K562 (cell line): ENCODE measurements around the gene GFI1B. TPM values are rescaled to one million over a fixed set of nuclear protein-coding genes. Genes with fewer than 3 reads are reported as not detected.

Experiments used
- AFF4 ChIP-seq: sonication (generic); formaldehyde crosslinking; IDR thresholded peaks from 2 replicates; pipeline ENCODE4 v1.8.0; 2023; ENCODE audit warnings: mild to moderate bottlenecking, missing genetic modification reagents
- CCAR2 ChIP-seq: fragments of 200-400 bp; formaldehyde crosslinking; IDR thresholded peaks from 2 replicates; pipeline ENCODE4 v1.6.1; 2017; ENCODE audit warnings: mild to moderate bottlenecking, low read depth, low read length
- CTCF ChIP-seq, 3 experiments: IDR thresholded peaks in 2 of 3; conservative IDR thresholded peaks in 1 of 3; 2 replicates each; pipeline ENCODE4 v1.5.1; 2011 to 2012; ENCODE audit warnings: low read length in 3 of 3, mild to moderate bottlenecking in 3 of 3, control low read depth in 2 of 3, improper control_type of control experiment in 1 of 3, inconsistent platforms in 1 of 3, low read depth in 1 of 3, mixed read lengths in 1 of 3, moderate library complexity in 1 of 3; ENCODE audit not compliant: insufficient read depth in 2 of 3
- ELK3 ChIP-seq: fragments of 450-650 bp; formaldehyde crosslinking; IDR thresholded peaks from 2 replicates; pipeline ENCODE4 v1.4.0; 2020; ENCODE audit warnings: mild to moderate bottlenecking
- EP400 ChIP-seq: fragments of 450-650 bp; IDR thresholded peaks from 2 replicates; pipeline ENCODE4 v1.6.1; 2017; ENCODE audit warnings: antibody characterized with exemption, mild to moderate bottlenecking, moderate library complexity
- EWSR1 ChIP-seq: fragments of 450-650 bp; IDR thresholded peaks from 2 replicates; pipeline ENCODE4 v1.6.1; 2018; ENCODE audit warnings: borderline replicate concordance, mild to moderate bottlenecking, low read depth, moderate library complexity; ENCODE audit not compliant: partially characterized antibody
- FOXA1 ChIP-seq: fragments of 450-650 bp; IDR thresholded peaks from 2 replicates; pipeline ENCODE4 v1.6.1; 2016; ENCODE audit warnings: mild to moderate bottlenecking, borderline replicate concordance
- HES1 ChIP-seq: fragments of 450-650 bp; IDR thresholded peaks from 2 replicates; pipeline ENCODE4 v1.6.1; 2016; ENCODE audit warnings: low read depth, mild to moderate bottlenecking, moderate library complexity
- KLF1 ChIP-seq: fragments of 450-650 bp; IDR thresholded peaks from 2 replicates; pipeline ENCODE4 v1.6.1; 2016; ENCODE audit warnings: missing genetic modification characterization, missing compliant biosample characterization
- MECOM ChIP-seq: fragments of 250-450 bp; sonication (Bioruptor Pico); IDR thresholded peaks from 2 replicates; pipeline ENCODE4 v1.8.0; 2022; ENCODE audit warnings: inconsistent platforms
- PCBP2 ChIP-seq: fragments of 200-400 bp; formaldehyde crosslinking; IDR thresholded peaks from 2 replicates; pipeline ENCODE4 v1.6.1; 2018; ENCODE audit warnings: low read length, low read depth, mild to moderate bottlenecking, moderate library complexity; ENCODE audit not compliant: poor library complexity, severe bottlenecking
- PTRF ChIP-seq: fragments of 450-650 bp; IDR thresholded peaks from 2 replicates; pipeline ENCODE4 v1.6.1; 2016; ENCODE audit warnings: mild to moderate bottlenecking, missing genetic modification characterization, missing compliant biosample characterization
- RBBP5 ChIP-seq: fragments of 200-600 bp; sonication (generic); IDR thresholded peaks from 2 replicates; pipeline ENCODE4 v1.6.1; 2012; ENCODE audit warnings: borderline replicate concordance, mild to moderate bottlenecking, low read length, control low read depth, inconsistent platforms; ENCODE audit not compliant: insufficient read depth, poor library complexity, severe bottlenecking
- SNAPC5 ChIP-seq: fragments of 250-450 bp; sonication (Bioruptor Pico); IDR thresholded peaks from 2 replicates; pipeline ENCODE4 v1.8.0; 2021; ENCODE audit warnings: moderate library complexity, mild to moderate bottlenecking, inconsistent platforms
- ZHX1 ChIP-seq: fragments of 150-350 bp; conservative IDR thresholded peaks from 2 replicates; pipeline ENCODE4 v1.6.1; 2014; ENCODE audit warnings: low read length
- ZNF184 ChIP-seq: sonication (generic); formaldehyde crosslinking; IDR thresholded peaks from 2 replicates; pipeline ENCODE4 v1.5.0; 2020; ENCODE audit warnings: missing genetic modification reagents
- ZNF583 ChIP-seq: fragments of 250-450 bp; sonication (Bioruptor Pico); IDR thresholded peaks from 2 replicates; pipeline ENCODE4 v1.4.0; 2020
- polyA plus RNA-seq, 8 experiments: library from polyadenylated mRNA; depleted of rRNA in 4 of 8; stranded (reverse) in 5 of 8; unstranded in 3 of 8; fragments of >200 nt; fragmentation: Nextera tagmentation in 2 of 8; fragmentation: Illumina TruSeq in 1 of 8; extraction: Ambion mirVana in 2 of 8; extraction: Trizol in 1 of 8; gene quantifications; 2 replicates each; pipeline versions ENCODE4 v1.2.1 to v1.2.3, GENCODE V29; 2011 to 2014; ENCODE audit warnings: inconsistent platforms in 1 of 8, missing spikeins in 1 of 8
- total RNA-seq, 7 experiments: library from RNA; depleted of rRNA in 6 of 7; stranded (reverse); fragments of >200 nt in 6 of 7; fragmentation: Illumina TruSeq in 2 of 7; extraction: Trizol in 2 of 7; gene quantifications; 2 replicates each; pipeline versions ENCODE4 v1.2.1 to v1.2.3, GENCODE V29; 2011 to 2021; ENCODE audit warnings: low replicate concordance in 1 of 7

Gene GFI1B
- total and polyA plus RNA-seq, 9 of the 15 experiments (the other 6 are each of a cell fraction or from before 2014, with no cell fraction given): 8.0 to 75.7 (median 34.5) TPM

GRCh38 chr9:132994410-132995120 is 16.1 kb downstream of the GFI1B start (continued):
- no peak for TF ChIP-seq ZHX1
- TF ChIP-seq EP400: no peak
- TF ChIP-seq ZNF184 (CRISPR knock-in tag): no peak
- TF ChIP-seq HES1: peak; percentile 78
- TF ChIP-seq PTRF (tag): no peak
- TF ChIP-seq FOXA1: no peak
- no peak; the same call in 1 of the 2 replicates for TF ChIP-seq ZNF583 (CRISPR knock-in tag)
- no peak for TF ChIP-seq SNAPC5 (CRISPR knock-in tag)
- TF ChIP-seq PCBP2: no peak
- no peak for TF ChIP-seq CCAR2
- no peak for TF ChIP-seq AFF4
- TF ChIP-seq KLF1 (tag): 0 out of 2 replicates have a peak, but pooled peaks have one; percentile 34
- no peak for TF ChIP-seq CTCF (IDR thresholded peaks at IDR 0.05 in 2 of 3, conservative IDR thresholded peaks at IDR 0.05 in 1 of 3; ENCODE audit: insufficient read depth in 2 of 3, low read depth in 1 of 3, low read length in 3 of 3)
- TF ChIP-seq ELK3 (CRISPR knock-in tag): no peak
- no peak for TF ChIP-seq MECOM (CRISPR knock-in tag)
- TF ChIP-seq RBBP5: peak; percentile 36
- no peak for TF ChIP-seq EWSR1
